Measurements from ENCODE around the gene RGS6.

The RGS6 gene

GRCh38 chr14:72503271-72503670 lies 571.0 kb downstream of the RGS6 start:
- no peak for DNase-seq (ENCODE audit: low read depth)

DNA sequence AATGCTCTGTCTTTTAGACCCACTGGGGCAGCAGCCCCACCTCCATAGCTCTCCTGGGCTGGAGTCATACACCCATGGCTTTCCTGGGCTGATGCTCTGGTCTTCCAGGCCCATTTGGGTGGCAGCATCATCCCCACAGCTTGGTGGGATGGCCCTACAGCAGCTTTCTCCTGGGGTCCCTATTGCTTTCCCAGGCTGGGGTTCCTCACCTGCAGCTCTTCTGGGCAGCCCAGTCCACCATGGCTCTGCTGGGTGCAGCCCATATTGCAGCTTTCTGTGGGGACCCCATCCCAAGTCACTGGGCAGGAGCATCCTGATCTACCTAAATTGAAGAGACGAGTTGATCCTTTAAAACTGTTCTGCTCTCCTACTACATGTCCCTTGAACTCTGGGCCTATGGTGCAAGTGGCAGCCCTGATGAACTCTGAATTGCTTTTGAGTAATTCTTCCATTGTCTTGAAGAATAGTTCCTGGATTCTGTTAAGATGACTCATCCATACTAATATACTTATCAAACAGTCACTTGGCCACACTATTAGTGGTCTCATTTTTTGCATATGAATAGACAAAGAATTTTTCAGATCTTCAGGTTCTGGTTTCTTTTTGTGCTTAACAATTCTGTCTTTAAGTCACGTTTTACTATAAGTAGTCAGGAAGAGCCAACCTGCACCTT lies 571.6 kb downstream of the RGS6 start:
- no peak for DNase-seq (ENCODE audit: low read depth)

- no peak for DNase-seq (ENCODE audit: low read depth)
Observed at GRCh38 chr14:72510566-72510965, 578.3 kb downstream of the RGS6 start.

DNA sequence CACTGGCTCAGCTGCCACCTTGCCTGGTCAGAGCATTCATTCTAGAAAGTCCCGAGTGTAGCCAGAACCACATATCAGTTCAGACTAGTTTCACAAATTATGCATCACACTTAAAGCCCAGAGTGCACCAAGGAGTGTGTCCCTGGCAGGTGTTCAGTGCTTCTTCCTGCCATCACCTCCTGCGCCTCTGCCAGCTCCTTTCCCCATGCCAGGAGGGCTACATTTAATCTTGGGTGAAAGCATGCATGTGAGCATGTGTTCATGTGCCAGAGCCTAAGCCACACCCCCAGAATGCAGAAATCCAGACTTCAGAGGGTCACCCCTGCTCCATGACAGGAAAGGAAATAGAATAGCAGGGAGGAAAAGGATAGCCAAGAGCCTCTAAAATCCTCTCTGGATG lies 580.1 kb downstream of the RGS6 start:
- DNase-seq (ENCODE audit: low read depth): no peak

DNA sequence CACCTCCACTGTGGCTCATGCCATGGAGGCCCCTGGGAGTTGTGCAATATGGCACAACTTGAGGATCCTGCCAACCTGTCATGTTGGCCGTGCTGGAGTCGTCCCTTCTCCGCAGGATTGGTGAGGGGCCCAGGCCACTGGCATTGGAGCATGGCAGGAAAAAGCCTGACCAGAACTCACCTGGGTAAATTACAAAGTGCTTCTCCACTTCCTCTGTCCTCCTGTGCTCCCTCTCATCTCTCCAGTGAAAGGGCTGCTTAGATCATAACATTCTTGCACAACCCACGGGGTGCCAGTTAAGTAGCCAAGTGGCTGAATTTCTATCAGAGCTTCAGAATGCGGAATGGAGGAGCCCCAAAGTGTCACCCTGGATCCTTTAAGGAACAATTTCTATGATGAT lies 580.7 kb downstream of the RGS6 start:
- DNase-seq (ENCODE audit: low read depth): no peak

DNA sequence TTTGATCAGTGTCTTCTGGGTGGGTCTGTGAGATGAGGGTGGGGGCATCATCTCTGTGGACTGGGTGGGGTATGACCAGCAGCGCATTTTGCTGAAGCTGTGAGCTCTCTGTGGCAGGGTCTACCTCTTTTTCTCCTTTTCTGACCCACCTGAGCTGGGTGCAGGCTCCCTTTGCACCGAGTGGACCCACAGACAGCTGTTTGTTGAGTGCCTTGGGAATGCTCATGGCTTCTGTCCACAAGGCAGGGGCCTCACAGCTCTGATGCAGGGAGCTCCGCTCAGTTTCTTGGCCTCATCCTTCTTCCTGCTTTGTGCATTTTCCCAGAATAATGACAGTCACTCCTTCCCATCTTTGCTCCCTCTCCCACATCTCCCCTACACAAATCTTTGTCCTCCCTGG lies 581.1 kb downstream of the RGS6 start:
- no peak for DNase-seq (ENCODE audit: low read depth)

DNA sequence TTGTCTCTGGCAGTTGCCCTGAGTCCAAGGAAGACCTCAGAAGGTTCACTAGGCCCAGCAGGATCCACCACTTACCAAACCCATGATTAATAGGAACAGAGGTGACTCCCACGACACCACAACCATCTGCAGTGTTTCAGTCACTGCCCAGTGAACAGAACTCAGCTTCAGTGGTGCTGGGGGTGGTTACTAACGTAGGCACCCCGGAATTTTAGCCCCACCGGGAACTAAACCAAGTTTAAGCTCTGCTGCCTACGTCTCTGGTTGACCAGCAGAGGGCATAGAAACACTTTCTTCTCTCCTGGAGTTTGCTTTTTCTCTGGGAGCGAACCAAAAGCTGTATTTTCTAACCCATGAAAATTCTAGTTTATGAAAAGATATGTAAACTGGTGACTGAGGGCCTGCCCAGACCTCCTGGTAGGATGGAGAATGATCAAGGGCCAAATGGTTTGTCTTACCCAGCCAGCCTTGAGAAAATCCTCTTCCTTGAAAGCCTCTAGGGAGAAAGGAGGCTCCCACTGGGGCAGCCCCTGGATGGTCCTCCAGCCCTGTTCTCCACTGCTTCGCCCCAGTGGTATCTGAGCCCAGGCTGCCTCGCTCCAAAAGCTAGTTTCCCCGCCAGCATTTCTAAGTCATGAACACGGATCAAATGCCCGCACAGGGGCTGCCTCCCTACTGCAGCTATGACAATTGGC lies 581.9 kb downstream of the RGS6 start:
- DNase-seq (ENCODE audit: low read depth): peak; percentile 28

DNA sequence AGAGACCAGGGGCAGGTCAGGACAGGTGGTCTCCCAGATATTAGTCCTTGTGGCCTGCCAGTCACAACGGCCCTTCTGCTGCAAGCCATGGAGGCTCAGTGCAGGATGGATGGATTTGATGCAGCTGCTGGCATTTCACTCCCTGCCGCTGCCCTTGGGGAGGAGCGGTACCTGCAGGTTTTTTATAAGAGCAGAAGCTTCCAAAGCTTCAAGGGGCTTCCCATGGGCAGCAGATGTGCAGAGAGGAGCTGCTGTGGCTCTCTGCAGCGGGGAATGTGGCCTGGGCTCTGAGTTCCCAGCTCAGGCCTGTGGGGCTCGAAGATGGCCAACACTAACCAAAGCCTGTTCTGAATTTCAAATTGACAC lies 582.4 kb downstream of the RGS6 start:
- DNase-seq (ENCODE audit: low read depth): no peak

DNA sequence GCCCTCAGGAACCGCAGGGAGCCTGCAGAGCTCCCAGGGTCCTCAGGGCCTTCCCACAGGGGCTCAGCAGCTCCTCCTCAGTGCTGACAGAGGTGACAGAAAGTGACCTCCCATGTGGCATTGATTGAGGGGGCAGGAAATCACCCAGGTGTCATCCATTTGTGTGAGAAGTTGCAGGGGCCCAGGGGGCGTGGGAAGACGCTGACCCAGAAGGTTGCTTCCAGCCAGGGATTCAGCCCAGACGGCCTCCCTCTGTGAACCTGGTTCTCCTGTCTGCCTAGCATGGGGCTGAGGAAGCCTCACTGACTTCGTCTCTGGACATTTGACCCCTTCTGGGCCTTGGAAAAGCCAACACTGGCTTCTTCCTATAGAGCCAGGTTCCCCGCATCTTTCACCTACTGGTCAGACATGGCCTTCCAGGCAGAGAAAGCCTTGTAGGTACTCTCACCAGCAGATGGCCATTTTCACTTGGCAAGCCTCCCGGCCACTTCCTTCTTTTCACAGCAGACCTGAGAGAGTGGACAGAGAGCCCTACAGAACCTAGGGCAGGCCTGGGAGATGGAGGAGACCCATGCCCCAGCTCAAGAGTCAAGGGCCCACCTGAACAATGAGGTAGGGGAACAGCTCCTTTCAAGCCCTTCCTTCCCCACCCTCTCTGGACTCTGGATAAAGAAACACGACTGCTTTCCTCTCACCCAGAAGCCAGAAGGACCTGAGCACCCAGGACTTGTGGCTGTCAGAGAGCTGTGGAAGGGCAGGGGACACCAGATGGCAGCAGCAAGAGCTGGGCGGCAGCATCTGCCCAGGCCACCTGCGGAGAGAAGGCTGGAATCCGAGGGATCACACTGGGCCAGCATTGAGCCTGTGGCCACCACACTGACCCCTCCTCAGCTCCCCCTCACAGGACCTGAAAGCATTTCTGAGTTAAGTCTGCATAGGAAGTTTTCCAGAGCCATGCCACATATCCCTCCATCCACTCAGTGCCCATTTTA lies 583.8 kb downstream of the RGS6 start:
- DNase-seq (ENCODE audit: low read depth): no peak

DNA sequence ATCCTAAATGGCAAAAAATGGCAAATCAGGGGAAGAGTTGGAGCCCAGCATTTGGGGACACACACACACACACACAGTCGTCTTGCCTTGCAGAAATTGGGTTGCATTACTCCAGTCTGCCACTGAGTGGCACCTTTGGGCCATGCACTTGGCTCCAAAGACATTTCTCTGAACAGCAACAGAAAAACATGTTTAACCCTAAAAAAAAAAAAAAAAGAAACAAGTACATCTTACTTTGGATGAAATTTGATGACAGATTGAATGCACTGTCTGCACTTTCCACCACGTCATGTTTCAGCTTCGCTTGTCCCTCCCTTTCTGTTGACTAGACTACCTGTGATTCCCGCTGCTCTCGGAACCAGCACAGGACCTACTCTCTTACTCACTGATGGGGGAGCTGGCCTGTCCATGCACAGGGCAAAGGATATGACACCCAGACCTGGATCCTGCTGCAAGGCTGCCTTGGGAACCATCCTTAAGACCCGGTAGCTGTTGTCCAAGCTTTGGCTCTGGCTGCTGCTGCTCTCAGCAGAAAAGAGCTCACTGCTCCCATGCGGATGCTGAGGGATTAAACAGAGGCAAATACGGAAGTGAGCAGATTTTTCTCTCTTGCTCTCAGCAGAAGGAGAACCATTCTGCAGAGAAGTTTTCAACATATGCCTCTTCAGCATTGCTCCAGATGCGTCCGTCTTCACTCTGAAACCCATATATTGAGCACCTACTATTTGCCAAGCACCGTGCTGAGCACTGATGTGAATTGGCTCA lies 584.9 kb downstream of the RGS6 start:
- DNase-seq (ENCODE audit: low read depth): peak; percentile 71

- DNase-seq (ENCODE audit: low read depth): no peak
Observed at GRCh38 chr14:72517736-72518135, 585.5 kb downstream of the RGS6 start.

GRCh38 chr14:72518809-72519377 lies 586.7 kb downstream of the RGS6 start:
- DNase-seq (ENCODE audit: low read depth): no peak

- no peak for DNase-seq (ENCODE audit: low read depth)
Observed at GRCh38 chr14:72519543-72519942, 587.3 kb downstream of the RGS6 start.

DNA sequence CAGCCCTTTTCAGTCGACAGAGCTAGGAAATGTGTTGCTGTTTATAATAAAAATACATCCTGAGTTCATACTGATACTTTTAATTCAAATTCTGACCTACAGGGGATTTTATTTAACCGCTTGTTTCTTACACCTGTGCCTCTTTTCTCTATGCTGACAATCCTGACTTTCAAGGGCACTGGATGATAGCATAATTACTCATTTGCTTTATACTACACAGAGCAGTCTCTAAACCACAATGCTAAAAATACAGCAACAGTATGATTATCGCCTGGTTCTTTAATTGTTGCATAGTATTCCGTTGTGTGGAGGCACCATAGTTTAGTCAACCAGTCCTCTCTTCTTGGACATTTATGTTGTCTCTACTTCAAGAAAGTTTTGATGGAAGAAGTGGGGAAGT lies 588.8 kb downstream of the RGS6 start:
- no peak for DNase-seq (ENCODE audit: low read depth)

- DNase-seq (ENCODE audit: low read depth): no peak
Observed at GRCh38 chr14:72521968-72522741, 589.9 kb downstream of the RGS6 start.

DNA sequence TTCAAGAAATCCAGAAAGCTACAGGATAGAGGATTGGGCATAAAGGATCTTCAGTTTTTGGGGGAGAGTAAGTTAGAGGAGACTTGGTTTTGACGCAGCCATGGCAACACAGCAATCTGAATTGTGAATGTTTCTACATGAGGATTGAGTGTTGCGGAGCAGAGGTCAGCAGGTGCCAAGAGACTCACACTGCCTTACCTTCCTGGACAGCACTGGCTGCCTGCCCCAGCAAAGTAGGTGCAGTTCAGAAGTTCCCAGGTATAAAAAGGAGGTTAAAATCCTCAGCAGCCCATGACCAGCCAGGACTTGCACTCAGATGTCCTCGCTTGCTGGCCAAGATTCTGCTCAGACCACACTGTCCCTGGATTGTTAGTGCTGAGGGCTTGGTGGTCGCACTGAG lies 590.6 kb downstream of the RGS6 start:
- DNase-seq (ENCODE audit: low read depth): no peak

DNA sequence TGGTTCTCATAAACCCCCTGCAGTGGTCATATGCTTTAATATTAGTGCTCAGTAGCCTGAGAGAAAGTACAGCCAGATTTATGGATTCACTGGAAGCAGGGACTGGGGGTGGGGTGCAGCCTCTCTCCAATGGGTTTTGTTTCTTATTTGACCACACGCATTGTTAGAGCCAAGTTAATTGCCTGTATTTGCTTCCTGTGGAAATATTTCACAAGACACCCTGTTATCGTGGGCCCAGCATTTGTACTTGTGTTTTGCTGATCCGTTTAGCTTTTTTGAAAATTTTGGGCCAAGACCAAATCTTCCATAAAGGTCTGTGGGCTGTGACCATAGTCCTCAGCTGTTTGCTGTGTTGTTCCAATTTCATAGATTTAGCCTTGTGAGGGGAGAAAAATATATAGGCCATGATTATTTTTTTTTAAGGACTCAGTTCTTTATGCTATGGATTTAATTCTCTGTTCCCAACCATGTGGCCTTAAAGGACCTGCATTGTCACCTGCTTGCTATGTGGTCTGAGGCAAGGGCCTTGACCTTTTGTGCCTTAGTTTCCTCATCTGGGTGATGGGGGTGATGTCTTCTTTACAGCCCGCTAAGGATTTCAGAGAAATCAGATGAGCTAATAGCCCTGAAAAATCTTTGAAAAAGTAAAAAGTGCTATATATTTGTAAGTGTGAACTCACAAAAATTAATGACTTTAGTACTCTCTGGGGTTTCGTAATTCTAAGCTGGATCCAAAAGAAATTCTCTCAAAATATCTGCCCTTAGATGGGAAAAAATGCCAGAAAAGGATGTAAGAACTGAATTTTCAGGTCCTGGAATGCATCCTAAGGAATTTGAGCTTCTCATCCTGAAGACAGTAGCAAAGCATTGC lies 591.4 kb downstream of the RGS6 start:
- no peak for DNase-seq (ENCODE audit: low read depth)

DNA sequence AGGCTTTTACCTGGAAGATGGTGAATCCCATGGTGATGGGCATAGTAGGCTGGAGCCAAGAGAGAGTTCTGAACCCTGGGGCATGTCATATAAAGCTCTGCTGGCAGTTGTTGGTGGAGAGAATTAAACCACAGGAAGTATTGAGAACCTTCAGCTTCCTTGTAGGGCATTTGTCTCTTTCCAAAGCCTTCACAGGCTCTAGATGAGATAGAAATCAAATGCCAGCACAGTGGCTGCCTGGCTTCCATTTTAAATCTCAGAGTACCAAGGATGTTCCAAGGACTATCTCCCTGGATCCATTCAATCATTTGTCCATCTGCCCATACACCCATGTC lies 592.0 kb downstream of the RGS6 start:
- no peak for DNase-seq (ENCODE audit: low read depth)

DNA sequence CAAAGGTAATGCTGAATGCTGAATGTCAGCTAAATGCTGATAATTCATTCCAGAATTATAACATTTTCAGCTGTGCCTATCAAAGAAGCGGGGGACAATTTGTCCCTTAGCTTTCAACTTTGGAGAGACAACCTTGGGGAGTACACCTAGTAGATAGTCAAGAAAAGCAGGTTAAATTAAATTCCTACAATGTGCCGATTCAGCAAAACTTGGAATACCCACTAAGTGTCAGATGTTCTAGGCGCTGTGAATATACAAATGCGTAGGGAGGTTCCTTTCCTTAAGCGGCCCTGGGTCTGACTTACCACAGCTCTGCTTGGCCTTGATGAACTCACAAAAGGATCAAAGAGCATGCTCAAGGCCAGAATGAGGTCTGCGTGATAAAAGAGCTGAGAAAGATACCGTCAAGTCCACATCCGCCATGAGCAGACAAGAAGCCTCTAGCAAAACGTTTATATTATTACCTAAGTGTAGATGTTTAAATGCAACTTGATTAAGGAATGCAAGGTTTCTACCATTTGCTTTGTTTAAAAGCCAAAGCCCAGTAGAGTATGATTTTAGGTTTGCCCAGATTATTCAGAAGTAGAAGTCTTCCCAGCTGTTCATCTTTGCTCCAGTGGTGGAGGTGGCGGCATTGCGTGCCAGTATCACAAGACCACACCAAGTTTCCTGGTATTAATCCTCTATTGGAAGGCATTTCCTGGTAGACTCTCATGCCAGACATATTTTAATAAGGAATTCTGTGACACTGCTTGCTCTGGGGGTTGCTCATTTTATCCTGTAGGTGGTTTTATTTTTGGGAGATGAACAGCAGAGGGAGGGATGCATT lies 593.1 kb downstream of the RGS6 start:
- no peak for DNase-seq (ENCODE audit: low read depth)

Measured in stromal cell of bone marrow (primary cell).